Fibroblast of lung (primary cell): ENCODE measurements around the gene ENPEP. TPM values are rescaled to one million over a fixed set of nuclear protein-coding genes. Genes with fewer than 3 reads are reported as not detected.
"Not testable (repeated sequence)": the region's sequence is repeated elsewhere in the genome, so short reads cannot be mapped to it uniquely, and the experiment has no call there.

Source experiments
- DNase-seq, 2 donors: peaks; one replicate each; pipeline versions ENCODE4 v3.0.0 to v3.0.0-alpha.2; 2010; ENCODE audit warnings: low read depth in 2 of 2
- H2AFZ ChIP-seq: 2 replicates; pipeline ENCODE4 v1.5.1; 2012; ENCODE audit warnings: low read length, control low read depth, inconsistent platforms
- H3K27ac ChIP-seq: 2 replicates; pipeline ENCODE4 v1.5.1; 2011; ENCODE audit warnings: low read length, control low read depth; ENCODE audit not compliant: insufficient read depth
- H3K27me3 ChIP-seq: 2 replicates; pipeline ENCODE4 v1.5.1; 2011; ENCODE audit warnings: mild to moderate bottlenecking, low read length; ENCODE audit not compliant: control insufficient read depth, insufficient read depth
- H3K36me3 ChIP-seq: 2 replicates; pipeline ENCODE4 v1.5.1; 2011; ENCODE audit warnings: low read length; ENCODE audit not compliant: control insufficient read depth, insufficient read depth
- H3K4me1 ChIP-seq: 2 replicates; pipeline ENCODE4 v1.5.1; 2011; ENCODE audit warnings: low read length; ENCODE audit not compliant: control insufficient read depth, insufficient read depth; ENCODE audit errors: extremely low read depth
- H3K4me2 ChIP-seq: 2 replicates; pipeline ENCODE4 v1.5.1; 2011; ENCODE audit warnings: low read length, control low read depth; ENCODE audit not compliant: insufficient read depth; ENCODE audit errors: extremely low read depth
- H3K4me3 ChIP-seq, 4 experiments: fragments of 200-600 bp in 1 of 4; sonication (generic) in 1 of 4; replicated peaks in 1 of 4; 2 replicates each; pipeline ENCODE4 v1.5.1; 2011 to 2016; ENCODE audit warnings: low read length in 4 of 4, low read depth in 3 of 4, mild to moderate bottlenecking in 3 of 4, control low read depth in 2 of 4, inconsistent platforms in 1 of 4, mixed read lengths in 1 of 4; ENCODE audit not compliant: insufficient read depth in 1 of 4; ENCODE audit errors: control extremely low read depth in 1 of 4
- H3K79me2 ChIP-seq: 2 replicates; pipeline ENCODE4 v1.5.1; 2012; ENCODE audit warnings: mild to moderate bottlenecking, low read length, inconsistent platforms; ENCODE audit not compliant: control insufficient read depth, insufficient read depth
- H3K9ac ChIP-seq: 2 replicates; pipeline ENCODE4 v1.5.1; 2011; ENCODE audit warnings: mild to moderate bottlenecking, low read length, control low read depth; ENCODE audit not compliant: insufficient read depth
- H3K9me3 ChIP-seq: 2 replicates; pipeline ENCODE4 v1.5.1; 2012; ENCODE audit warnings: low read depth, low read length; ENCODE audit not compliant: control insufficient read depth, insufficient read depth
- H4K20me1 ChIP-seq: 2 replicates; pipeline ENCODE4 v1.5.1; 2011; ENCODE audit warnings: low read length; ENCODE audit not compliant: control insufficient read depth, insufficient read depth; ENCODE audit errors: extremely low read depth
- CTCF ChIP-seq, 2 donors: IDR thresholded peaks in 1 of 2; conservative IDR thresholded peaks in 1 of 2; 1 replicate in 1 of 2; 2 replicates in 1 of 2; pipeline ENCODE4 v1.5.1; 2011 to 2012; ENCODE audit warnings: low read length in 2 of 2, control low read depth in 1 of 2, inconsistent platforms in 1 of 2, low read depth in 1 of 2, mild to moderate bottlenecking in 1 of 2
- EZH2 ChIP-seq: IDR thresholded peaks from 2 replicates; pipeline ENCODE4 v1.5.1; 2012; ENCODE audit warnings: low read length, control low read depth, mild to moderate bottlenecking; ENCODE audit errors: missing control alignments
- polyA plus RNA-seq, 2 donors: library from polyadenylated mRNA; depleted of rRNA in 1 of 2; stranded (reverse) in 1 of 2; unstranded in 1 of 2; fragments of >200 nt; gene quantifications; 2 replicates each; pipeline ENCODE4 v1.2.1, GENCODE V29; 2011 to 2012; ENCODE audit warnings: missing spikeins in 1 of 2
- total RNA-seq: library from RNA; depleted of rRNA; stranded (reverse); fragments of >200 nt; gene quantifications from 2 replicates; pipeline ENCODE4 v1.2.1, GENCODE V29; 2014

ENPEP gene
- total and polyA plus RNA-seq, 2 donors (not counting 1 experiment from before 2014, with no cell fraction given): 0.28 TPM; not detected in 1

DNA sequence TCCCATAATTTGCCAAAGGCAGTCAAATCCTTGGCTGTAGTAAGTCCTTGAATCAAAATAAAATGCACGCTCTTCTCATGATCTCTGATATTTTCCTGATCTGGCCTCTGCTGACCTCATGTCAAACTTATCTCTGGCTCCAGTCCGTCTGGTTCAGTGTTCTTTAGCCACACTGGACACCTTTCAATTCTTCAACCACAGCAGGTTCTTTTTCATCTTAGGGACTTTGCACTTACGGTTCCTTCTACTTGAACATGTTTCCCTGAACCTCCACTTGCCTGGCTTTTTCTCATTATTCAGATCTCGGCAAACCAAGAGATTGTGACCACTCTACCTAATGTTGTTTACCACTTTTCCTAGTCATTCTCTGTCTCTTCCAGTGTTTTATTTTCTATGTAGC lies 10.3 kb downstream of the ENPEP start:
- no peaks in the 10 kb centered on the region for H3K9me3 ChIP-seq
- no peaks in the 10 kb centered on the region for H3K79me2 ChIP-seq
- no peak overlapping the region for H3K27ac ChIP-seq
- H3K36me3 ChIP-seq: no peaks in the 10 kb centered on the region
- no peak overlapping the region for H3K4me3 ChIP-seq
- H2AFZ ChIP-seq: no peak overlapping the region
- H3K9ac ChIP-seq: no peak overlapping the region
- TF ChIP-seq CTCF (conservative IDR thresholded peaks at IDR 0.05 in 1 of 2, IDR thresholded peaks at IDR 0.05 in 1 of 2; ENCODE audit: low read depth in 1 of 2, low read length in 2 of 2) (no peak), EZH2 (no peak)
- H3K4me2 ChIP-seq: no peak overlapping the region
- peaks cover 5% of the 10 kb centered on the region for H3K4me1 ChIP-seq
- H4K20me1 ChIP-seq: no peaks in the 10 kb centered on the region
- DNase-seq: no peak
- no peaks in the 10 kb centered on the region for H3K27me3 ChIP-seq

- H3K4me1 ChIP-seq, H2AFZ ChIP-seq, H3K4me2 ChIP-seq, H3K9me3 ChIP-seq, H3K27me3 ChIP-seq, H3K9ac ChIP-seq, H4K20me1 ChIP-seq, H3K27ac ChIP-seq, DNase-seq, H3K4me3 ChIP-seq, H3K79me2 ChIP-seq, H3K36me3 ChIP-seq: not testable (repeated sequence)
Observed at GRCh38 chr4:110486850-110487249, 10.9 kb downstream of the ENPEP start.

- H3K4me3 ChIP-seq: no peak overlapping the region
- no peak overlapping the region for H3K9ac ChIP-seq
- H3K27ac ChIP-seq: no peak overlapping the region
- H3K4me1 ChIP-seq: peaks cover 5% of the 10 kb centered on the region
- peak in 1 of 2 donors; percentile 54 for DNase-seq
- TF ChIP-seq EZH2 (no peak), CTCF (conservative IDR thresholded peaks at IDR 0.05 in 1 of 2, IDR thresholded peaks at IDR 0.05 in 1 of 2; ENCODE audit: low read depth in 1 of 2, low read length in 2 of 2) (no peak)
- no peaks in the 10 kb centered on the region for H3K79me2 ChIP-seq
- H3K36me3 ChIP-seq: no peaks in the 10 kb centered on the region
- H3K27me3 ChIP-seq: no peaks in the 10 kb centered on the region
- no peak overlapping the region for H2AFZ ChIP-seq
- H3K4me2 ChIP-seq: no peak overlapping the region
- H3K9me3 ChIP-seq: no peaks in the 10 kb centered on the region
- no peaks in the 10 kb centered on the region for H4K20me1 ChIP-seq
Observed at GRCh38 chr4:110487873-110488272, 11.9 kb downstream of the ENPEP start.
